IgD-negative memory B cell (primary cell): ENCODE results near the gene BABAM2. TPM values are rescaled to one million over a fixed set of nuclear protein-coding genes. Genes with fewer than 3 reads are reported as not detected.
A peak's percentile ranks its signal among the peaks of the same experiment; 100 is the strongest.

Experiments used
- H3K27ac Mint-ChIP-seq, 3 donors: one replicate each; pipeline ENCODE4 v1.8.0; 2020 to 2022; ENCODE audit warnings: mild to moderate bottlenecking in 3 of 3, mixed read lengths in 3 of 3, moderate library complexity in 1 of 3
- H3K27me3 Mint-ChIP-seq: one replicate; pipeline ENCODE4 v1.8.0; 2021; ENCODE audit warnings: mixed read lengths
- H3K36me3 Mint-ChIP-seq: one replicate; pipeline ENCODE4 v1.8.0; 2020; ENCODE audit warnings: mild to moderate bottlenecking, mixed read lengths
- H3K4me1 Mint-ChIP-seq, 3 donors: one replicate each; pipeline ENCODE4 v1.8.0; 2020 to 2022; ENCODE audit warnings: mixed read lengths in 3 of 3, mild to moderate bottlenecking in 1 of 3
- H3K4me3 Mint-ChIP-seq, 4 donors: one replicate each; pipeline ENCODE4 v1.8.0; 2020 to 2022; ENCODE audit warnings: mild to moderate bottlenecking in 4 of 4, mixed read lengths in 4 of 4, moderate library complexity in 3 of 4
- H3K9me3 Mint-ChIP-seq, 3 donors: one replicate each; pipeline ENCODE4 v1.8.0; 2020 to 2021; ENCODE audit warnings: mixed read lengths in 3 of 3, mild to moderate bottlenecking in 1 of 3
- polyA plus RNA-seq: library from polyadenylated mRNA; unstranded; fragments of 300-500 nt; fragmentation: Illumina TruSeq; gene quantifications from one replicate; pipeline ENCODE4 v1.2.3, GENCODE V29; 2021

BABAM2 gene
- polyA plus RNA-seq, 1 donor from 2014 or later: 57.9 TPM

DNA sequence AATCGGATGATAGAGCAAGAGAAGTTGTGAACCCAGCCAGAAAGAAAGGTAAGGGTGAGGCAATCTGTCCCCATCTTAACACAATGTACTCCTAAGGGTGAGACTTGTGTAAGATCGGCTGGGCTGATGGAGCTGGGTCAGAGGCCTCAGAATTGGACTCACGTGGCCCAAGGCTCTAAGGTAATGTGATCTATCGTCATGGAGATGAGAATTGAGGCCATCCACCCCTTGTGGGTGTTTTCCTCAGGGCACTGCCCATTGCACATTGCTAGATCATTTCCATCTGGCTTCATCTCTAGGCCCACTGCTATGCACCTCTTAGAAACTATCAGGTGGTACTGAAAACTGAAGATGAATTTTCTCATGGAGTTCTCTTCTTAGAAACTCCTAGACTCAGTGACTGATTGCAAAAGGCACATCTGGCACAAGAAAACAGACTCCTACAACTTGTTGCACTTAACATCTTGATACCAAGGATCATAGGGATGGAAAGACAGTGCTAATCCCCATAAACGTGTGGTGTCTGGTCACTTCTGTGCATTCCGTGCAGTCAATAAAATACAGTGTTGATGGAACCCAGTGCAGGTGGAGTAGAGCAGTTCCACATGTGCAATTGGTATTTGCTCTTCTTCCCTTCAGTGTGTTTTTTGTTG lies 273.2 kb downstream of the BABAM2 start:
- H3K27me3 Mint-ChIP-seq: no peaks in the 10 kb centered on the region
- no peak overlapping the region for H3K27ac Mint-ChIP-seq
- peaks cover 11% of the 10 kb centered on the region for H3K36me3 Mint-ChIP-seq
- peaks cover 0 to 2% (median 0%) of the 10 kb centered on the region in 3 donors for H3K4me1 Mint-ChIP-seq
- H3K4me3 Mint-ChIP-seq: no peak overlapping the region
- no peaks in the 10 kb centered on the region for H3K9me3 Mint-ChIP-seq

DNA sequence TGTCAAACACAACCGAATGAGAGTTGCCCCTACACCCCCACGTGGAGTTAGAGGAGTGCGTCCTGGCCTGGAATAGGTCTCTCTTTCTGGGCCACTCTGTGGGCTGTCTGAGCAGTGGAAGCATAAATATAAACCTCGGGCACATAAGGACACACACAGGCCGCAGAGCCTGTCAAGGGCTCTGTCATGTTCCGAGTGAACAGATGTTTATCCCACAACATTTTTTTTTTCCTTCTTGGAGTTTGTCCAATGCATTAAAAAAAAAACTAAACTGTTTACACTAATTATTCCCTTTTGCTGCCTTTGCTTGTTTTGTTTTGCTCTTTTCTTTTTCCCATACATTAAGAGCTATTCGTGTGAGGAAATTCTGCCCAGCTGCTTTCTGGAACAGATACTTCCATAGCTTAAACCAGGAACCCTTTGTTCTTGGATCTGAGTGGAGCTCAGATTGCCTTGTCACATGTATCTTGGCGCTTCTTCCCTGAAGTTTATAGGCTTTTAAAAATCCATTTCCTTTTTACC lies 273.8 kb downstream of the BABAM2 start:
- H3K36me3 Mint-ChIP-seq: peaks cover 11% of the 10 kb centered on the region
- H3K27me3 Mint-ChIP-seq: no peaks in the 10 kb centered on the region
- no peaks in the 10 kb centered on the region for H3K9me3 Mint-ChIP-seq
- H3K4me1 Mint-ChIP-seq: peaks cover 0 to 2% (median 0%) of the 10 kb centered on the region in 3 donors
- H3K4me3 Mint-ChIP-seq: no peak overlapping the region
- peak overlapping the region in 1 of 3 donors; percentile 23 for H3K27ac Mint-ChIP-seq

DNA sequence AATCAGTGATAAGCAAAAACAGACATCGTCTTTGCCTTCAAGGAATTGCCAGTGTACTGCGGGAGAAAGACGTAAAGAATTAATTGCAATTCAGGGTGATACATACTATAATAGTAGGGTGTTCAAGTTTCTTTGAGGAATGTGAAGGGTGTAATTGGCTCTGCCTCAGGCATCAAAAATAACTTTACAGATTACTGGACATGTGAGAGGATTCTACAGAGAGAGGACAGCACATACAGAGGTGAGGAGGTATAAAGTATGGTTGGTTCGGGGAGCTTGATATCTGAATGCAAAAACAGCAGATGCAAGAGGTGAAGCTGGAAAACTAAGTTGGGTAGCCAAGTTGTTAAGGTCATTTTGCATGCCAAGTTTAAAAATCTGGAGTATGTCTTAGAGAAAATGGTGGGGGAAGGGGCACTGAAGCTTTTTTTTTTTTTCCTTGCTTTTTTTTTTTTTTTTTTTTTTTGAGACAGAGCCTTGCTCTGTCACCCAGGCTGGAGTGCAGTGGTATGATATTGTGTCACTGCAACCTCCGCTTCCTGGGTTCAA lies 274.6 kb downstream of the BABAM2 start:
- Mint-ChIP-seq H3K4me3 (no peak overlapping the region), H3K9me3 (no peaks in the 10 kb centered on the region), H3K4me1 (peaks cover 0 to 2% (median 0%) of the 10 kb centered on the region in 3 donors), H3K36me3 (peaks cover 15% of the 10 kb centered on the region), H3K27ac (no peak overlapping the region), H3K27me3 (no peaks in the 10 kb centered on the region)

DNA sequence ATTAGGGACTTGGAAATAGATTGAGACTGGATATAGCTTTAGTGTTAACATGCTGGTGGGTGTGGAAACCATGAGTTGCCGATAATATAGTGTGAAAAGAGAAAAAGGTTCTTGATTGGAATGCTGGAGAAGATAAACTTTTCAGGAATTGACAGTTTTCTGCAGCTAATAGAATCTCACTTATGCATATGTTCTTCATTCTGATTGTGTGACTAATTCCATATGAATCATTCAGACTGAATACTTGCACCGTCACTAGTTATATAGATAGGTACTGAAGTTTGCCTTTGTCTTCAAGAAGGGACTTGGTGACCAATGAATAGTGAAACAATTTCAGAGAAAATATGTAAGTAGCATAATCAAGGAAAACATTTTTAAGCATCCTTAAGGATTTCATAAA lies 276.4 kb downstream of the BABAM2 start:
- H3K4me1 Mint-ChIP-seq: peaks cover 0 to 2% (median 0%) of the 10 kb centered on the region in 3 donors
- H3K9me3 Mint-ChIP-seq: no peaks in the 10 kb centered on the region
- H3K27ac Mint-ChIP-seq: no peak overlapping the region
- no peaks in the 10 kb centered on the region for H3K27me3 Mint-ChIP-seq
- no peak overlapping the region for H3K4me3 Mint-ChIP-seq
- H3K36me3 Mint-ChIP-seq: peaks cover 16% of the 10 kb centered on the region

DNA sequence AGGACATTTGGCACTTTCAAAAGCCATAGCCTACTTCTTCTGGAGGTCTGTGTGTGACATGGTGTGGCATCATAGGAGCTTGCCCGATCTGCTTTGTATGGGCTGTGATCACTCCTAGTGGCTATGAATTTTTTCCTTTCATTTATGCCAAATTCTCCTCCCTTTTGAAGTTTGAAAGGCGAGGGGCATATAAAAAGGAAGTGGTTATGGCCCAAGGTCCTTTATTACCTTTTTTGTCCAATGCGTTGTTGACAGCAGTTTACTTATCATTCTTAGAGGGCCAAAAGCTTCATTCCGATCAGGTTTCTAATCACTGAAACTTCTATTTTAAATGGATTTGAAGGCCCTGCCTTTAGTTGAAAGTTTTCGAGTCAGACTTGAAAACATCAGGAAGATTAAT lies 277.8 kb downstream of the BABAM2 start:
- H3K4me3 Mint-ChIP-seq: no peak overlapping the region
- peaks cover 17% of the 10 kb centered on the region for H3K36me3 Mint-ChIP-seq
- H3K27me3 Mint-ChIP-seq: no peaks in the 10 kb centered on the region
- no peaks in the 10 kb centered on the region for H3K9me3 Mint-ChIP-seq
- H3K4me1 Mint-ChIP-seq: peaks cover 0 to 2% (median 0%) of the 10 kb centered on the region in 3 donors
- no peak overlapping the region for H3K27ac Mint-ChIP-seq

DNA sequence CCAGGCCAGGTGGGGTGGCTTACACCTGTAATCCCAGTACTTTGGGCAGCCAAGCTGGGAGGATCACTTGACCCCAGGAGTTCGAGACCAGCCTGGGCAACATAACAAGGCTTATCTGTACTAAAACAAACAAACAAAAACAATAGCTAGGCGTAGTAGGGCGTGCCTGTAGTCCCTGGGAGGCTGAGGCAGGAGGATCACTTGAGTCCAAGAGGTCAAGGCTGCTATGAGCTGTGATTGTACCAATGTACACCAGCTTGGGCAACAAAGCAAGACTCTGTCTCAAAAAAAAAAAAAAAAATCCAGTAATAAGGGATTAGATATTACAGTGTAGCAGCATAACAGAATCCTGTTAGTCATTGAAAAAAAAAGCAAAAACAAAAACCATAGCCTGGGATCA lies 279.0 kb downstream of the BABAM2 start:
- no peak overlapping the region for H3K27ac Mint-ChIP-seq

DNA sequence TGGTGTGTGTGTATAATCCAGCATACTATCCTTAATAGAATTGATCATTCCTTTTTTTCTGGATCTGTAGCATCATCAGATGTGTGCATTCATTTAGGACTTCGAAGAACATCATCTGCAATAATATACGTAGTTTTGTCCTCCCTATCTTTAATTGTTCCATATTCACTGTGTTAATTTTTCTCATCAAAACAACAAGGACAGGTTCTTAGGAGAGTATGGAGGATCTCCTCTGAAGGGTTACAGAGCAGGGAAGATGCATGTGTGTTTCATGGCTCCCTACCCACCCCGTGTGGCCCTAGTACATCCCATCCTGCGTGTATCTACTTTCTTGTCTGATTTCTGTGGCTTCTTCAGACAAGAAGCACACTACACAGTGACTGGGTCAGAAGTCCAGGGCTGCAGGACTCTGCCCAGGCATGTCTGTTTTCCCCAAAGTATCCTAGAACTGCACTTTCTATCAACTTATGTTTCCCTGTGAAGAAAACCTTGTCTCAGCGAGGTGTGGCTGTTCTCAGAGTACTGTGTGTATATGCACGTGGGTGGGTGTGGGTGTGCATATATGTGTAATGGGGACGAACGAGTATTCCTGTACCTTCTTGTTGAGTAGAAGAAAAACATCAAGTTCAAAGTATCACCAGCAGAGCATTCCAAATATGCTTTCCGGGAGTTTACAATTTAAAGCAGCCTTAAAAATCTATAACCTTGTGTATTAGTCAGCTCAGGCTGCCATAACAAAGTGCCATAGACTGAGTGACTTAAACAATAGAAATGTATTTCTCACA lies 281.8 kb downstream of the BABAM2 start:
- H3K27ac Mint-ChIP-seq: no peak overlapping the region
- peaks cover under 1 to 10% (median 3%) of the 10 kb centered on the region in 3 donors for H3K9me3 Mint-ChIP-seq
- no peak overlapping the region for H3K4me3 Mint-ChIP-seq
- no peaks in the 10 kb centered on the region for H3K27me3 Mint-ChIP-seq
- peaks cover 17% of the 10 kb centered on the region for H3K36me3 Mint-ChIP-seq
- H3K4me1 Mint-ChIP-seq: no peaks in the 10 kb centered on the region

More for the DNA sequence above, 279.0 kb downstream of the BABAM2 start:
- H3K9me3 Mint-ChIP-seq: no peaks in the 10 kb centered on the region
- no peaks in the 10 kb centered on the region for H3K27me3 Mint-ChIP-seq
- peaks cover 13% of the 10 kb centered on the region for H3K36me3 Mint-ChIP-seq
- peaks cover 0 to 2% (median 0%) of the 10 kb centered on the region in 3 donors for H3K4me1 Mint-ChIP-seq
- H3K4me3 Mint-ChIP-seq: no peak overlapping the region

GRCh38 chr2:28173377-28173776 lies 282.8 kb downstream of the BABAM2 start:
- peaks cover 1 to 14% (median 5%) of the 10 kb centered on the region in 3 donors for H3K9me3 Mint-ChIP-seq
- no peak overlapping the region for H3K27ac Mint-ChIP-seq
- peaks cover 15% of the 10 kb centered on the region for H3K36me3 Mint-ChIP-seq
- H3K27me3 Mint-ChIP-seq: no peaks in the 10 kb centered on the region
- H3K4me3 Mint-ChIP-seq: no peak overlapping the region
- H3K4me1 Mint-ChIP-seq: no peaks in the 10 kb centered on the region

GRCh38 chr2:28174211-28174610 lies 283.7 kb downstream of the BABAM2 start:
- H3K9me3 Mint-ChIP-seq: peaks cover 1 to 17% (median 10%) of the 10 kb centered on the region in 3 donors

GRCh38 chr2:28175028-28175427 lies 284.5 kb downstream of the BABAM2 start:
- Mint-ChIP-seq H3K27ac (no peak overlapping the region), H3K4me3 (no peak overlapping the region), H3K4me1 (no peaks in the 10 kb centered on the region), H3K36me3 (peaks cover 15% of the 10 kb centered on the region), H3K9me3 (peaks cover 1 to 20% (median 10%) of the 10 kb centered on the region in 3 donors), H3K27me3 (no peaks in the 10 kb centered on the region)

More at GRCh38 chr2:28174211-28174610, 283.7 kb downstream of the BABAM2 start:
- peaks cover 18% of the 10 kb centered on the region for H3K36me3 Mint-ChIP-seq
- no peak overlapping the region for H3K27ac Mint-ChIP-seq
- H3K4me3 Mint-ChIP-seq: no peak overlapping the region
- no peaks in the 10 kb centered on the region for H3K27me3 Mint-ChIP-seq
- no peaks in the 10 kb centered on the region for H3K4me1 Mint-ChIP-seq

DNA sequence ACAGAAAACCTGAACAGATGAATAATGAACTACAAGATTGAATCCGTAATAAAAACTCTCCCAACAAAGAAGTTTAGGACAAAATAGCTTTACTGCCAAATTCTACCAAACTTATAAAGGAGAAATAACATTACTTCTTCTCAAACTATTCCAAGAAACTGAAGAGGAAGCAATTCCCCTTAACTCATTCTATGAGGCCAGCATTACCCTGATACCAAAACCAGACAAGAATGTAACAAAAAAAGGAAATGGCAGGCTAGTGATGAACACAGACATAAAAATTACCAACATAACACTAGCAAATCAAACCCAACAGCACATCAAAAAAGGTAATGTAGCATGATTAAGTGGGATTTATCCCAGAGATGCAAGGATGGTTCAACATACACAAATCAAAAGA lies 288.4 kb downstream of the BABAM2 start:
- Mint-ChIP-seq H3K36me3 (peaks cover 18% of the 10 kb centered on the region), H3K9me3 (peaks cover 3 to 29% (median 10%) of the 10 kb centered on the region in 3 donors), H3K4me1 (no peaks in the 10 kb centered on the region), H3K27me3 (no peaks in the 10 kb centered on the region), H3K4me3 (no peak overlapping the region), H3K27ac (no peak overlapping the region)

DNA sequence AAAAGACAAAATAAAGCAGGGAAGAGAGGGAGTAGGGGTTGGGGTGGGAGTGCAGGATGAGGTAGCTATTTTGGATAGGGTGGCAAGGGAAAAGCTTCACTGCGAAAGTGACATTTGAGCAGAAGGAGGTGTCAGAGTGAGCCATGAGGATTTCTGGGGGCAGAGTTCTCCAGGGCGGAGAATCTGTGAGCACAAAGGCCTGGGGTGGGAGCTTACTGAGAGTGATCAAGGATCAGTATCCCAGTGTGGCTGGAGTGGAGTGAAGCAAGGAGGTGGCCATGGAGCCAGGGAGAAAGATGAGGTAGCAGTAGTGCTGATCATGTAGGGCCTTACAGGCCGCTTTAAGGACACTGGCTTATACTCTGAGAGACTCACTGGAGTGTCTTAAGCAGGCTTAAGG lies 291.3 kb downstream of the BABAM2 start:
- Mint-ChIP-seq H3K27me3 (no peaks in the 10 kb centered on the region), H3K36me3 (peaks cover 12% of the 10 kb centered on the region), H3K4me1 (no peaks in the 10 kb centered on the region), H3K4me3 (no peak overlapping the region), H3K27ac (peak overlapping the region in 1 of 3 donors; percentile 18), H3K9me3 (peaks cover 3 to 24% (median 8%) of the 10 kb centered on the region in 3 donors)

DNA sequence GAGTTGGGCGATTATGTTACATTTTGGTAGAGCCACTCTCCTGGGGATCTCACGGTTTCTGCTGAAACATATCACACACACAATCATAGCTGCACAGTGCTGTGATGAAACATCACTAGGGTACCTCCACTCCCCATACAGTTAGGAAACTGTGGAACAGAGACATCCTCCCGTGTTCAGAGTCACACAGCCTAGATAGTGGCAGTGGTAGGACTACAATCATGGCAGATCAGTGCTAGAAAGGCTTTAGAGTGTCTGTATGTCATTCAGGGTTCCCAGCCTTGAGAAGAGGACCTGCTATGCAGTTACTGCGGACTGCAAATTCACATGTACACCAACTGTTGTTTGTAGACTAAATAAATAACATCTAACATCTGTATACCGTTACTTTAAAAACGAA lies 291.8 kb downstream of the BABAM2 start:
- Mint-ChIP-seq H3K9me3 (peaks cover 2 to 19% (median 8%) of the 10 kb centered on the region in 3 donors), H3K36me3 (peaks cover 10% of the 10 kb centered on the region), H3K4me1 (no peaks in the 10 kb centered on the region), H3K4me3 (no peak overlapping the region), H3K27me3 (no peaks in the 10 kb centered on the region), H3K27ac (peak overlapping the region in 1 of 3 donors; percentile 18)

GRCh38 chr2:28185153-28185552 lies 294.6 kb downstream of the BABAM2 start:
- Mint-ChIP-seq H3K9me3 (peaks cover 0 to 10% (median 1%) of the 10 kb centered on the region in 3 donors), H3K4me1 (no peaks in the 10 kb centered on the region), H3K27me3 (no peaks in the 10 kb centered on the region), H3K4me3 (no peak overlapping the region), H3K27ac (peak overlapping the region in 1 of 3 donors; percentile 11), H3K36me3 (peaks cover 9% of the 10 kb centered on the region)

GRCh38 chr2:28185891-28186290 lies 295.4 kb downstream of the BABAM2 start:
- Mint-ChIP-seq H3K4me3 (no peak overlapping the region), H3K27ac (no peak overlapping the region), H3K4me1 (no peaks in the 10 kb centered on the region), H3K27me3 (no peaks in the 10 kb centered on the region), H3K36me3 (peaks cover 5% of the 10 kb centered on the region), H3K9me3 (peaks cover 0 to 7% (median 1%) of the 10 kb centered on the region in 3 donors)
